ENCODE results near the gene APBB2.
A peak's percentile ranks its signal among the peaks of the same experiment; 100 is the strongest.
"Not testable (repeated sequence)": the region's sequence is repeated elsewhere in the genome, so short reads cannot be mapped to it uniquely, and the experiment has no call there.

APBB2 gene

GRCh38 chr4:40912460-40913184 lies 301.7 kb downstream of the APBB2 start:
- TF ChIP-seq CTCF (IDR thresholded peaks at IDR 0.05; ENCODE audit: extremely low read depth, missing control alignments): no peak
- DNase-seq (ENCODE audit: low spot score): no peak

GRCh38 chr4:40910706-40911105 lies 303.6 kb downstream of the APBB2 start:
- DNase-seq (ENCODE audit: low spot score): no peak
- no peak for TF ChIP-seq CTCF (IDR thresholded peaks at IDR 0.05; ENCODE audit: extremely low read depth, missing control alignments)

GRCh38 chr4:40909363-40909876 lies 304.9 kb downstream of the APBB2 start:
- DNase-seq (ENCODE audit: low spot score): no peak

GRCh38 chr4:40908702-40909362 lies 305.5 kb downstream of the APBB2 start:
- DNase-seq (ENCODE audit: low spot score): peak; percentile 81
- TF ChIP-seq CTCF (IDR thresholded peaks at IDR 0.05; ENCODE audit: extremely low read depth, missing control alignments): peak; percentile 86

More at GRCh38 chr4:40909363-40909876, 304.9 kb downstream of the APBB2 start:
- TF ChIP-seq CTCF (IDR thresholded peaks at IDR 0.05; ENCODE audit: extremely low read depth, missing control alignments): no peak

GRCh38 chr4:40908297-40908696 lies 306.0 kb downstream of the APBB2 start:
- TF ChIP-seq CTCF (IDR thresholded peaks at IDR 0.05; ENCODE audit: extremely low read depth, missing control alignments): no peak
- DNase-seq (ENCODE audit: low spot score): no peak

- no peak for TF ChIP-seq CTCF (IDR thresholded peaks at IDR 0.05; ENCODE audit: extremely low read depth, missing control alignments)
- no peak for DNase-seq (ENCODE audit: low spot score)
Measured at GRCh38 chr4:40905414-40905813, 308.9 kb downstream of the APBB2 start.

GRCh38 chr4:40900531-40900930 lies 313.8 kb downstream of the APBB2 start:
- DNase-seq (ENCODE audit: low spot score): not testable (repeated sequence)

Data from GM20000 (cell line).